ENCODE results near the gene SEMA6A.

SEMA6A gene

GRCh38 chr5:116575326-116576052 lies 866 bp upstream of the SEMA6A start:
- DNase-seq, result no peak

- peak; percentile 9 for DNase-seq
Measured at GRCh38 chr5:116573702-116574366, 789 bp downstream of the SEMA6A start.

GRCh38 chr5:116573279-116573701 lies 1.3 kb downstream of the SEMA6A start:
- no peak for DNase-seq

- no peak for DNase-seq
Measured at GRCh38 chr5:116572350-116573278, 2.0 kb downstream of the SEMA6A start.

GRCh38 chr5:116571568-116572349 lies 2.9 kb downstream of the SEMA6A start:
- no peak for DNase-seq

GRCh38 chr5:116569999-116570398 lies 4.6 kb downstream of the SEMA6A start:
- DNase-seq, result no peak

GRCh38 chr5:116567106-116567505 lies 7.5 kb downstream of the SEMA6A start:
- DNase-seq, result no peak

GRCh38 chr5:116566251-116566650 lies 8.4 kb downstream of the SEMA6A start:
- no peak for DNase-seq

- DNase-seq, result no peak
Measured at GRCh38 chr5:116564756-116565490, 9.7 kb downstream of the SEMA6A start.

GRCh38 chr5:116564312-116564711 lies 10.3 kb downstream of the SEMA6A start:
- DNase-seq, result no peak

GRCh38 chr5:116563736-116564308 lies 10.8 kb downstream of the SEMA6A start:
- DNase-seq, result no peak

- DNase-seq, result no peak
Measured at GRCh38 chr5:116562669-116563068, 12.0 kb downstream of the SEMA6A start.

- DNase-seq, result no peak
Measured at GRCh38 chr5:116561658-116562057, 13.0 kb downstream of the SEMA6A start.

- no peak for DNase-seq
Measured at GRCh38 chr5:116559673-116560164, 14.9 kb downstream of the SEMA6A start.

GRCh38 chr5:116559239-116559638 lies 15.4 kb downstream of the SEMA6A start:
- DNase-seq, result no peak

GRCh38 chr5:116557669-116558271 lies 16.9 kb downstream of the SEMA6A start:
- no peak for DNase-seq

- no peak for DNase-seq
Measured at GRCh38 chr5:116554764-116555163, 19.9 kb downstream of the SEMA6A start.

GRCh38 chr5:116553366-116553765 lies 21.3 kb downstream of the SEMA6A start:
- DNase-seq, result no peak

- no peak for DNase-seq
Measured at GRCh38 chr5:116550082-116550481, 24.5 kb downstream of the SEMA6A start.

GRCh38 chr5:116546743-116547124 lies 27.9 kb downstream of the SEMA6A start:
- no peak for DNase-seq

All from T1000 (cell line).